Measurements from ENCODE around the gene SSX2IP.
A peak's percentile ranks its signal among the peaks of the same experiment; 100 is the strongest.

The SSX2IP gene

GRCh38 chr1:84688463-84689061, 1.7 kb downstream of the SSX2IP start:
- TF ChIP-seq POLR2A (IDR thresholded peaks at IDR 0.05; ENCODE audit: low read depth, low read length) (no peak), SPI1 (IDR thresholded peaks at IDR 0.05; ENCODE audit: low read depth, low read length) (no peak), TAF1 (IDR thresholded peaks at IDR 0.05; ENCODE audit: low read depth, low read length) (no peak), PAX5 (IDR thresholded peaks at IDR 0.05; ENCODE audit: insufficient read depth, low read length, severe bottlenecking) (no peak), POU2F2 (IDR thresholded peaks at IDR 0.05; ENCODE audit: low read depth, low read length) (no peak), POLR2AphosphoS5 (IDR thresholded peaks at IDR 0.05; ENCODE audit: low read depth, low read length) (no peak)
- FAIRE-seq (peak; percentile 26), DNase-seq (ENCODE audit: insufficient read length, low spot score) (no peak)

- FAIRE-seq, result no peak
- no peak for DNase-seq (ENCODE audit: insufficient read length, low spot score)
- TF ChIP-seq TAF1 (IDR thresholded peaks at IDR 0.05; ENCODE audit: low read depth, low read length) (no peak), POLR2A (IDR thresholded peaks at IDR 0.05; ENCODE audit: low read depth, low read length) (no peak), PAX5 (IDR thresholded peaks at IDR 0.05; ENCODE audit: insufficient read depth, low read length, severe bottlenecking) (no peak), POLR2AphosphoS5 (IDR thresholded peaks at IDR 0.05; ENCODE audit: low read depth, low read length) (no peak), POU2F2 (IDR thresholded peaks at IDR 0.05; ENCODE audit: low read depth, low read length) (no peak), SPI1 (IDR thresholded peaks at IDR 0.05; ENCODE audit: low read depth, low read length) (no peak)
Measured at GRCh38 chr1:84687714-84688462, 2.4 kb downstream of the SSX2IP start.

DNA sequence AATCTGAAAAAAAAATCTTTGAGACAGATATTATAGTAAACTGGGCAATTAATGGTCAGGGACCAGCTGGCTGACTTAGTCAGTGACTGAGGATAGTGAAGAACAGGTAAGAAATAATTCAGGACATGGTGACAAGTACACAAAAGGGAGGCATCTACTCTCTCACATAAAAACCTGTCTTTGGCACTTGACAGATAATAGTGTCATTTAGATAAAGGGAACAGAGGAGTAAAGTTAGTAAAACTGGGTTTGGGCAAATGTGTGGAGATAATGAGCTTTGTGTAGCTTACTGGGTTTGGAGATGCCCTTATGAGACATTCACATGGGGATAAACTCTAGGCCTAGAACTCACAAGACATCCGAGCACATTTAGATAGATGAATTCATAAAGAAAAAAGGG, 4.0 kb downstream of the SSX2IP start:
- DNase-seq (ENCODE audit: insufficient read length, low spot score) (no peak), FAIRE-seq (no peak)
- TF ChIP-seq POLR2AphosphoS5 (IDR thresholded peaks at IDR 0.05; ENCODE audit: low read depth, low read length) (no peak), TAF1 (IDR thresholded peaks at IDR 0.05; ENCODE audit: low read depth, low read length) (no peak), PAX5 (IDR thresholded peaks at IDR 0.05; ENCODE audit: insufficient read depth, low read length, severe bottlenecking) (no peak), POU2F2 (IDR thresholded peaks at IDR 0.05; ENCODE audit: low read depth, low read length) (no peak), POLR2A (IDR thresholded peaks at IDR 0.05; ENCODE audit: low read depth, low read length) (no peak), SPI1 (IDR thresholded peaks at IDR 0.05; ENCODE audit: low read depth, low read length) (no peak)

GRCh38 chr1:84683508-84683907, 6.8 kb downstream of the SSX2IP start:
- TF ChIP-seq PAX5 (IDR thresholded peaks at IDR 0.05; ENCODE audit: insufficient read depth, low read length, severe bottlenecking) (no peak), POLR2A (IDR thresholded peaks at IDR 0.05; ENCODE audit: low read depth, low read length) (no peak)
- no peak for FAIRE-seq
- no peak for DNase-seq (ENCODE audit: insufficient read length, low spot score)

- FAIRE-seq (no peak), DNase-seq (ENCODE audit: insufficient read length, low spot score) (no peak)
- TF ChIP-seq POLR2A (IDR thresholded peaks at IDR 0.05; ENCODE audit: low read depth, low read length) (no peak), TAF1 (IDR thresholded peaks at IDR 0.05; ENCODE audit: low read depth, low read length) (no peak), POU2F2 (IDR thresholded peaks at IDR 0.05; ENCODE audit: low read depth, low read length) (no peak), POLR2AphosphoS5 (IDR thresholded peaks at IDR 0.05; ENCODE audit: low read depth, low read length) (no peak), SPI1 (IDR thresholded peaks at IDR 0.05; ENCODE audit: low read depth, low read length) (no peak), PAX5 (IDR thresholded peaks at IDR 0.05; ENCODE audit: insufficient read depth, low read length, severe bottlenecking) (no peak)
Measured at GRCh38 chr1:84682047-84682446, 8.2 kb downstream of the SSX2IP start.

DNA sequence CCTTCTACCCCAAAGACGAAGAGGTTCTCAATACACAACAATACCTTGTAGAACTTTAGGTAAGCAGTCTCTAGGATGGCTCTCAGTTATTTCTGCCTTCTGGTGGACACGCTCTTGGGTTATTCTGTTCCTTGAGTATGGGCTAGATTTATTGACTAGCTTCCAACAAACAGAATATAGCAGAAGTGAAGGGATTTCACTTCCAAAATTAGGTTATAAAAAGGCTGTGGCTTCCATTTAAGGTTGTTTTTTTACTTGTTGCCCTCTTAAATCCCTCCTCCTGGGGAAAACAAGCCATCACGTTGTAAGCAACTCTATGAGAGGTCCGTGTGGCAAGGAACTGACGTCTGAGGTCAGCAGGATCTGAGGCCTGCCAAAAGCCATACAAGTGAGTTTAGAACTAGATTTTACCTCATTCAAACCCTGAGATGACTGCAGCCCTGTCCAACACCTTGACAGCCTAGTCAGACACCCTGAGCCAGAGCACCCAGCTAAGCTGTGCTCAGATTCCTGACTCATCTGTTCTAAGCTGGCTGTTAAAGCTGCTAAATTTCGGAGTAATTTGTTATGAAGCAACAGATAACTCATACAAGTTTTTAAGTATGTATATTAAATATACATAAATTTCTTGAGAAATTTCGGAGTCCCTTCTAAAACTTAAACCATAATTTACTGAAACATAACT, 12.7 kb downstream of the SSX2IP start:
- no peak for TF ChIP-seq POU2F2 (IDR thresholded peaks at IDR 0.05; ENCODE audit: low read depth, low read length)
- no peak for TF ChIP-seq SPI1 (IDR thresholded peaks at IDR 0.05; ENCODE audit: low read depth, low read length)
- TF ChIP-seq PAX5 (IDR thresholded peaks at IDR 0.05; ENCODE audit: insufficient read depth, low read length, severe bottlenecking), result no peak
- no peak for TF ChIP-seq TAF1 (IDR thresholded peaks at IDR 0.05; ENCODE audit: low read depth, low read length)
- no peak for TF ChIP-seq POLR2AphosphoS5 (IDR thresholded peaks at IDR 0.05; ENCODE audit: low read depth, low read length)
- TF ChIP-seq POLR2A (IDR thresholded peaks at IDR 0.05; ENCODE audit: low read depth, low read length), result no peak
- FAIRE-seq, result no peak
- DNase-seq (ENCODE audit: insufficient read length, low spot score), result no peak

- TF ChIP-seq PAX5 (IDR thresholded peaks at IDR 0.05; ENCODE audit: insufficient read depth, low read length, severe bottlenecking) (no peak), SPI1 (IDR thresholded peaks at IDR 0.05; ENCODE audit: low read depth, low read length) (no peak), POLR2AphosphoS5 (IDR thresholded peaks at IDR 0.05; ENCODE audit: low read depth, low read length) (no peak)
- no peak for DNase-seq (ENCODE audit: insufficient read length, low spot score)
- FAIRE-seq, result no peak
Measured at GRCh38 chr1:84675631-84676030, 14.6 kb downstream of the SSX2IP start.

- no peak for TF ChIP-seq SPI1 (IDR thresholded peaks at IDR 0.05; ENCODE audit: low read depth, low read length)
- TF ChIP-seq TAF1 (IDR thresholded peaks at IDR 0.05; ENCODE audit: low read depth, low read length), result no peak
- FAIRE-seq, result no peak
- DNase-seq (ENCODE audit: insufficient read length, low spot score), result no peak
Measured at GRCh38 chr1:84675106-84675505, 15.2 kb downstream of the SSX2IP start.

DNA sequence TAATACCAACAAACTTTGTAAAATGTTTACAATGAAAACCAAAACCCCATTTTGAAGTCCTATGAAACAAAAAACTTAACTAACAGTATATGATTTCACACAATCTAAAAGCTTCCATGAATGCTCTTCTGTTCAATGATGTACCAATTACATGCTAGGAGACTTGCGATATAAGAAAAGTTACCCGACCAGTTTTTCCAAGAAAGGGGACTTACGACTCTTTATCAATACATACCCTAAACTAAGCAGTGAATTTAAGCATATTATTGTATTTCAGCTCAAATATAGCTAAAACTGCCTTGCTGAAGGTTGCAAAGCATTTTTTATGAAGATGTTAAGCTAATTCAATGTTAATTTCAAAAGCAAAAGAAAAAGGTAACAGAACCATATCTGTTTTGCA, 15.6 kb downstream of the SSX2IP start:
- no peak for FAIRE-seq
- TF ChIP-seq SPI1 (IDR thresholded peaks at IDR 0.05; ENCODE audit: low read depth, low read length) (no peak), TAF1 (IDR thresholded peaks at IDR 0.05; ENCODE audit: low read depth, low read length) (no peak), PAX5 (IDR thresholded peaks at IDR 0.05; ENCODE audit: insufficient read depth, low read length, severe bottlenecking) (no peak), POU2F2 (IDR thresholded peaks at IDR 0.05; ENCODE audit: low read depth, low read length) (no peak), POLR2AphosphoS5 (IDR thresholded peaks at IDR 0.05; ENCODE audit: low read depth, low read length) (no peak), POLR2A (IDR thresholded peaks at IDR 0.05; ENCODE audit: low read depth, low read length) (no peak)
- no peak for DNase-seq (ENCODE audit: insufficient read length, low spot score)

- no peak for TF ChIP-seq TAF1 (IDR thresholded peaks at IDR 0.05; ENCODE audit: low read depth, low read length)
- no peak for TF ChIP-seq POLR2AphosphoS5 (IDR thresholded peaks at IDR 0.05; ENCODE audit: low read depth, low read length)
- no peak for TF ChIP-seq PAX5 (IDR thresholded peaks at IDR 0.05; ENCODE audit: insufficient read depth, low read length, severe bottlenecking)
- no peak for TF ChIP-seq POU2F2 (IDR thresholded peaks at IDR 0.05; ENCODE audit: low read depth, low read length)
- no peak for TF ChIP-seq SPI1 (IDR thresholded peaks at IDR 0.05; ENCODE audit: low read depth, low read length)
- no peak for TF ChIP-seq POLR2A (IDR thresholded peaks at IDR 0.05; ENCODE audit: low read depth, low read length)
- DNase-seq (ENCODE audit: insufficient read length, low spot score), result no peak
- FAIRE-seq, result no peak
Measured at GRCh38 chr1:84674021-84674420, 16.2 kb downstream of the SSX2IP start.
